Stimulated activated CD8-positive, alpha-beta memory T cell treated with anti-CD3 and anti-CD28 coated beads, Interleukin-4, amount 100 ng/mL, for 4 hours (primary cell): ENCODE results near the gene RUFY2.
"Not testable (repeated sequence)": the region's sequence is repeated elsewhere in the genome, so short reads cannot be mapped to it uniquely, and the experiment has no call there.

Experiments
- DNase-seq, 2 donors: peaks; one replicate each; pipeline ENCODE4 v3.0.0-alpha.2; 2020; ENCODE audit warnings: low read depth in 2 of 2, low spot score in 1 of 2

Gene RUFY2

DNA sequence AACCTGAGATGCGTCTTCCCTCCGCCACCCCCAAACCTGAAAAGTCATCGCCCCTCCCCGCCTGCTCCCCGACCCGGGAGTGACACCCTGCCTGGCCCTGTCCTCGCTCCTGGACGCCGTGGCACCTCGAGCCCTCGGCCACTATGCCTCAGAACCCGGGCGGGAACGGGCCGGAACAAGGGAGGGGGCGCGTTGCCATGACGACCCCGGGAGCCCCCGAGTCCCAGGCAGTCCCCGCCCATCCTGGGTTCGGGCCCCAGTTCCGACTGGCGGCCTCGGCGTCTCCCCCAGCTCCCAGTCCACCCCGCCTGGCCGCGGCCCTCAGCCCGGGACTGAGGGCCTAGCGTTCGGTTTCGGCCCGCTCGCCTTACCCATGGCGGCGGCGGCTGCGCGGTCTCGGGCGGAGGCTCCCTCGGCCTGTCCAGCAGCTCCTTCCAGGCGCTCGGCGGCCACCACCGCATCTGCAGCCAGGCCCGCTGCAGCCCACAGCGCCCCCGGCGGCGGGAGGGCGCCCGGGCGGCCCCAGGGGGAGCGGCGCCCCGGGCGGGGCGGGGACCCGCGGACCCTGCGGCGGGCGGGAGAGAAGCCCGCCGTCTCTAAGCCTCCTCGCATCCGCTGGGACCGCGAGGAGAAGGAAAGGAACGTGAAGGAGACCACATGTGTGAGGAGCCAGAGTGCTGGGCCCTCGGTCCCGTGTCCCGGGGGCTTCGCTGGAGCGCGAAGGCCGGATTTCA is at the start of gene RUFY2:
TSS of gene RUFY2 (minus strand) at position 463 of the 734 bp plus-strand sequence. CDS start at position 375, 88 bp downstream.
- DNase-seq = peak; percentile 50 to 58

DNA sequence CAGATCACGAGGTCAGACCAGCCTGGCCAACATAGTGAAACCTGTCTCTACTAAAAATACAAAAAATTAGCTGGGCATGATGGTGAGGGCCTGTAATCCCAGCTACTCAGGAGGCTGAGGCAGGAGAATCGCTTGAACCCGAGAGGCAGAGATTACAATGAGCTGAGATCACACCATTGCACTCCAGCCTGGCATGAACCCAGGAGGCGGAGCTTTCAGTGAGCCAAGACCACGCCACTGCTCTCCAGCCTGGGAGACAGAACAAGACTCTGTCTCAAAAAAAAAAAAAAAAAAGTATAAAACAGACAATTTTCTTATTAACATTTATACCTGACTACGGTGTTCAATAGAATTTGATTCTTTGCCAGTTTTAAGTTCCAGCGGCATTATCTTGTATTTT is 42.6 kb upstream of the RUFY2 start:
- DNase-seq = not testable (repeated sequence)

DNA sequence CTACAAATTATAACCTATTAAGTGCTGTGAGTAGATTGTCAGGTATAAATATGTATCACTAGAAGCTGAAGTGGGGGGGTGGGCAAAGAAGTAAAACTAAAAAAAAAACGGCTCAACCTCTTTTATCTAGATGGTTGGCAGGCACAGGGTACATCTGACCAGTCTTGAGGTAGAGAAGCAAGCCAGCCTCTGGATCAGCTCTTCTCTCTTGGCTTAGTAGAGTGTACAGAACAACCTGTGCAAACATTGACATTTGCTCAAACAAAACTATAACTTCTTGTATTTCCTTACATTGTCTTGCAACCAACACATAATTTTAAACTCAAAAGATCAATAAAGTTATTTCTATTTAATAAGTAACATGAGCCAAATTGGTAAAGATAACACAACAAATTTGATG is 39.1 kb upstream of the RUFY2 start:
- DNase-seq = no peak

DNA sequence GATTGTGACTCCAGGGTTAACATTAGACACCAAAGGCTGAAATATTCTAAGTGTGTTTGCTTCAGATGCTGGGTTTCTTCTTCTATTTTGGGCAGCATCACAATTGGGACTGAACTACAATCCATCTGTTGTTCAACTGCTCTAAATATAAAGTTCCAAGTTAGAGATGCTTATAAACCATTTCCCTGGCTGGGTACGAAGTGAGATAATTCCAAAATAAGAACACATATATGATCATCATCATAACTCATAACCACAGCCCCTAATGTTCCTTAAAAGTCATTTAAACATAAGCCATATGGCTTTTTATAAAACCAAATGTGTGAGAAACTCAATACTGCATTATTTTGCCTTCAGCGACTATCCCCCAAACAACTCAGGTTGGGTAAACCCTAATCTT is 35.9 kb upstream of the RUFY2 start:
- no peak for DNase-seq

- no peak for DNase-seq
These were observed 33.8 kb upstream of the RUFY2 start for GRCh38 chr10:68440898-68441297.

DNA sequence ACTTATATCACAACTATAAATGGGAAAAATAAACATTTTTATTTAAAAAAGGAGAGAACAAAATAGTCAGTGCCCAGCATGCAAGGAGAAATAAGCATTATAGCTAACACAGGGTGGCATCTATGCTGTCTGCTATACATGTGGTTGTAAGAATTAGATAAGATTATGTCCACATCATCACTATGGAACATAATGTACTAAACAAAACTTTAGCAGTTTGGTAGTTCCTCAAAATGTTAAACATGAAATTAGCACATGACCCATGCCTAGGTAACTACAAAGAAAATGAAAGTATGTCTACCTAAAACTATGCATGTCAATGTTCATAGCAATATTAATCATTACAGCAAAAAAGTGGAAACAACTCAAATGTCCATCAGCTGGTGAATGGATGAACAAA is 28.7 kb upstream of the RUFY2 start:
- no peak for DNase-seq

- no peak for DNase-seq
These were observed 27.6 kb upstream of the RUFY2 start for GRCh38 chr10:68434657-68435056.

- no peak for DNase-seq
These were observed 21.5 kb upstream of the RUFY2 start for GRCh38 chr10:68428396-68429104.

DNA sequence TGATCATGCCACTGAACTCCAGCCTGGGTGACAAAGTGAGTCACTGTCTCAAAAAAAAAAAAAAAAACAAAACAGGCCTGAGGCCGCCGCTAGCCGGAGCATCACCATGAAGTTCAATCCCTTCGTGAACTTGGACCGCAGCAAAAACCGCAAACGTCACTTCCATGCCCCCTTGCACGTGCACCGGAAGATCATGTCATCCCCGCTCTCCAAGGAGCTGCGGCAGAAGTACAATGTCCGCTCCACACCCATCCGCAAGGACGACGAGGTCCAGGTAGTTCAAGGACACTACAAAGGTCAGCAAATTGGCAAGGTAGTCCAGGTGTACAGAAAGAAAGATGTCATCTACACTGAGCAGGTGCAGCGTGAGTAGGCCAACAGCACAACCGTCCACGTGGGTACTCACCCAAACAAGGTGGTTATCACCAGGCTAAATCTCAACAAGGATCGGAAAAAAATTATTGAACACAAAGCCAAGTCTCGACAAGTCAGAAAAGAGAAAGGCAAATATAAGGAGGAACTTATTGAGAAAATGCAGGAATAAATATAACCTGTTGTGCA is 17.5 kb upstream of the RUFY2 start:
- DNase-seq = no peak

- peak; percentile 6 to 19 for DNase-seq
These were observed 16.4 kb upstream of the RUFY2 start for GRCh38 chr10:68423522-68423921.

DNA sequence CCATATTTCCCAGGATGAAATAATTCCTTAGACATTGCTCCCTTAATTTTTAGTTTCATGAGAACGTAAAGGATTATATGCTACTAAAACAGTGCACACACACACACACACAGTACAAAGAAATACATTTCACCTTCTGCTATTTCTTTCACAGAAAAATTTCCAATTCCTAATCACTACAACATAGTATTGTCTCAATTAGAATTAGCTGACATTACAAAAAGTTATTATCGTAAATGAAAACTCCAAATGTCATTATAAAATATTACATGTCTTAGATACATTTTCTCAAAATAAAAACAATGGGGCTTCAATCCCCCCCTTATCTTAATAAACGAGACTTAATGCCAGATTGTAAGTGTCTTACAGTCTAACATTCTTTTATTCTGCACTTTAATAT is 12.3 kb upstream of the RUFY2 start:
- no peak for DNase-seq

- DNase-seq = no peak
These were observed 1.9 kb upstream of the RUFY2 start for GRCh38 chr10:68408898-68409518.

DNA sequence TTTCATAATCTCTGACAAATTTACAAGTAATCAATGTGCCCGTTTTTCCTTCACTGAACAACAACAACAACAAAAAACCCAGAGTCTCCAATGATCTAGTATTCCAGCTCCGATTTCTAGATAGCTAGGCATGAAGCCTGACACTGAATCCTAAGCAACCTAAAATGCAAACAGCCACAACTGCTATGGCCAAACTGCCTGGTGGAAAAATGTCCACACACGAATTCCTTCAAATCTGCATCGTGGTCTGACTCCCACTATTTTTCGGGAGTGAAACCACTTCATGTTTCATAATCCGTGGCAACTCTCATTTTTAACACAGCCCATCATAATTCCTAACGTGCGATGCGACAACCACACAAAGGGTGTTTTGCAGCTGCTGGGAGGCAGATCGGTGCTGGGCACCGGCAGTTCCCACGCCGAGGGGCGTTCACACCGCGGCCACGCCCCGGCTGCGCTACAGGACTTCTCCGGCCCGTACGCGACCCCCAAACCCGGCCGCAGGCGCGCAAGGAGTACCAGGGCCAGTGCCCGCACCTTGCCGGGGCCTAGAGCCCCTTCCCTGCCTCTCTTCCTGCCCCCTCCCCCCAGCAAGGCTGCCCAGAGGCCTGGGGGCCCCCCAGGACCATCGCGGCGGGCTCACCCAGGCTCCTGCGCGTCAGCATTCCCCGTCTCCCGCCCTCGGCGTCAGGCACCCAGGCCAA is 814 bp downstream of the RUFY2 start:
- DNase-seq = no peak

DNA sequence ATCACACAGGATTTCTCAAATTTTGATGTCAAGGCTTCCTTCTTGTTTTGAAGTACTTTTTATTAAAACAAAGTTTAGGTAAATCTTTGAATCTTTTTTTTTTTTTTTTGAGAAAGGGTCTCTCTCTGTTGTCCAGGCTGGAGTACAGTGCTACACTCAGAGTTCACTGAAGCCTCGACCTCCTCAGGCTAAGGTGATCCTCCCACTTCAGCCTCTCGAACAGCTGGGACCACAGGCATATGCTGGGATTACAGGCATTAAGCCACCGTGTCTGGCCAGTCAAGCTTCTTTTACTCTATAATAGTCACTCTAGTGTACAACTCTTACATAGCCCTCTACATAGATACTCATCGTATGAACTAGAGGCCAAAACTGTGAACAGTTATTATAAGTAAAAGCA is 3.4 kb downstream of the RUFY2 start:
- no peak for DNase-seq

DNA sequence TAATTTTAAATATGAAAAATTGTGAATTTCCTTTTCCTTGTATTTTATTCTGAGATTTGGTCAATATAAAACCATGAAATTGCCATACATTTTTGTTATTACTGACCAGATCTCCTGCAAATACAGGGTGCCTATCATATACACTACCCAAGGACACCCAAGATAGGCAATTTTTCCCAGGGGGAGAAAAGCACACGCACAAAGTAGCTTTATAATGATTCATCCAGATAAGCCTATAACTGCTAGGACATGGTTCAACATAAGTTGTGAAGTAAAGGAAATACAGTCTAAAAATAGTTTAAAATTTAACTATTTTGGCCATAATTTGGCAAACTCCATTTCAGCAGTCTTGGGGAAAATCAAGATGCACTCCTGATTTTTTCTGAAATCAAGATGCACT is 4.8 kb downstream of the RUFY2 start:
- DNase-seq = no peak

DNA sequence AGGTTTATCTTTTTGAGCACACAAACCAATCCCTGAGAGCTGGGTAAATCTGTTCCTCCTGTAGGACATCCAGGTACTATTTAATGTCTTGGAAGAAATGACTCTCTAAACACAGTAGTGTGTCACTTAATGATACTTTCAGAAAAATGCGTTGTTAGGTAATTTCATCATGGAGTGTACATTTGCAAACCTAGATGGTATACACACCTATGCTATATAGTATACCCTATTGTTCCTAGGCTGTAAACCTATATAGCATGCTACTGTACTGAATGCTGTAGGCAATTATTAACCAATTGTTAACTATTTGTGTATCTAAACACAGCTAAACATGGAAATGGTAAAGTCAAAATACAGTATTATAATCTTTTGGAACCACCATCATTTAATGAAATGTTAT is 10.1 kb downstream of the RUFY2 start:
- no peak for DNase-seq

- no peak for DNase-seq
These were observed 21.3 kb downstream of the RUFY2 start for GRCh38 chr10:68385740-68386139.

GRCh38 chr10:68371604-68372003 is 35.5 kb downstream of the RUFY2 start:
- no peak for DNase-seq

DNA sequence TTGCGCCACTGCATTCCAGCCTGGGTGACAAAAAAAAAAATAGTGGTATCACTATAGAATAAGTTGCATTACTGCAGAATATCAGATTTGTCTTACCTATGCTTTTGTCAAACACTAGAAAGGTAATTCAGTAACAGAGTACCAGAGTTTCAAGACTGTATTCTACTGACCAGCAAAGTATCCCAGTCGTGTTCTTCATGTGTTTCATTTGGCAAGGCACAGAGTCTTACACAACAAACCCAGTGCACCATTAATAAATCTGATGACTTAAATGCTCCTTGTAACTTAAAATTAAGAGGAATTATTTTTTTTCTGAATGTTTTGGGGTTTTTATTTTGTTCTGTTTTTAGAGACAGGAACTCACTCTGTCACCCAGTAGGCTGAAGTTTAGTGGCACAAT is 40.0 kb downstream of the RUFY2 start:
- no peak for DNase-seq

DNA sequence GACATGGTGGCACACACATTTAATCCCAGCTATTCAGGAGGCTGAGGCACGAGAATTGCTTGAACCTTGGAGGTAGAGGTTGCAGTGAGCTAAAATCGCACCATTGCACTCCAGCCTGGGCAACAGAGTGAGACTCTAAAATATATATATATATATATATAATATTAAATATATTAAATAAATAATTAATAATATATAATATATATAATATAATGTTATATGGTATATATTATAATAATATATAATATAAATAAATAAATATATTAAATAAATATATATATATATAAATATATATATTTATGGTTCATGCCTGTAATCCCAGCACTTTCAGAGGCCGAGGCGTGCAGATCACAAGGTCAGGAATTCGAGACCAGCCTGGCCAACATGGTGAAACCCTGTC is 40.5 kb downstream of the RUFY2 start:
- no peak for DNase-seq

DNA sequence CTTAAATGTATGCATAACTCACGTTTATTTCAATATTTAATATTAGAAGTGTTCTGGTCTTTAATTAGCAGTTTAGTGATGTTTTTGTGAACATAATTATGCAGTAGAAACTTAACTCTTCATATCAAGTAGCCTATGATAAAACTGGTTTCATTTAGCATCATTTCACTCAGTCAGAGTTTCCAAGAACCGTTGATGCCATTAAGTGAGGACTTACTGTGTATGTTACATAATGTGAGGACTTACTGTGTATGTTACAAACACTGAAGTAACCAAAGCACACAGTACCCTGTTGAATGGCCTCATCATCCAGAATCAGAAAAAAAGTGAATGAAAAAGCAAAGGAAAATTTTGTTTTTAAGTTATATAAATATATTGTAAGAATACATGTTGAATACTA is 41.5 kb downstream of the RUFY2 start:
- no peak for DNase-seq
